Liver (tissue), 3 donors: Measurements from ENCODE around the gene LCE2A.

Experiments used
- ATF3 ChIP-seq: IDR thresholded peaks from 2 replicates; pipeline ENCODE4 v1.6.1; 2016; ENCODE audit warnings: antibody characterized with exemption
- CTCF ChIP-seq: fragments of 150-350 bp; IDR thresholded peaks from 2 replicates; pipeline ENCODE4 v1.5.1; 2017; ENCODE audit warnings: improper control_type of control experiment, low read depth, low read length; ENCODE audit not compliant: missing input control
- FOXA1 ChIP-seq: IDR thresholded peaks from 2 replicates; pipeline ENCODE4 v1.6.1; 2016; ENCODE audit warnings: antibody characterized with exemption
- GABPA ChIP-seq, 2 donors: IDR thresholded peaks in 1 of 2; conservative IDR thresholded peaks in 1 of 2; 2 replicates each; pipeline ENCODE4 v1.6.1; 2016; ENCODE audit warnings: antibody characterized with exemption in 2 of 2, mild to moderate bottlenecking in 1 of 2, moderate library complexity in 1 of 2
- HNF4A ChIP-seq, 2 donors: conservative IDR thresholded peaks; 2 replicates each; pipeline ENCODE4 v1.6.1; 2016; ENCODE audit warnings: antibody characterized with exemption in 2 of 2, mild to moderate bottlenecking in 2 of 2
- JUND ChIP-seq, 2 donors: IDR thresholded peaks; 2 replicates each; pipeline ENCODE4 v1.6.1; 2016; ENCODE audit warnings: antibody characterized with exemption in 2 of 2
- MAX ChIP-seq: IDR thresholded peaks from 2 replicates; pipeline ENCODE4 v1.6.1; 2016; ENCODE audit warnings: antibody characterized with exemption
- RAD21 ChIP-seq, 2 donors: IDR thresholded peaks; 2 replicates each; pipeline ENCODE4 v1.6.1; 2016; ENCODE audit warnings: antibody characterized with exemption in 2 of 2, mild to moderate bottlenecking in 2 of 2
- REST ChIP-seq: IDR thresholded peaks from 2 replicates; pipeline ENCODE4 v1.6.1; 2016; ENCODE audit warnings: antibody characterized with exemption, mild to moderate bottlenecking
- TAF1 ChIP-seq: conservative IDR thresholded peaks from 2 replicates; pipeline ENCODE4 v1.6.1; 2016; ENCODE audit warnings: antibody characterized with exemption, mild to moderate bottlenecking
- YY1 ChIP-seq: IDR thresholded peaks from 2 replicates; pipeline ENCODE4 v1.6.1; 2016; ENCODE audit warnings: antibody characterized with exemption, mild to moderate bottlenecking
- donor health status: healthy.
- donor health status: healthy.

DNA sequence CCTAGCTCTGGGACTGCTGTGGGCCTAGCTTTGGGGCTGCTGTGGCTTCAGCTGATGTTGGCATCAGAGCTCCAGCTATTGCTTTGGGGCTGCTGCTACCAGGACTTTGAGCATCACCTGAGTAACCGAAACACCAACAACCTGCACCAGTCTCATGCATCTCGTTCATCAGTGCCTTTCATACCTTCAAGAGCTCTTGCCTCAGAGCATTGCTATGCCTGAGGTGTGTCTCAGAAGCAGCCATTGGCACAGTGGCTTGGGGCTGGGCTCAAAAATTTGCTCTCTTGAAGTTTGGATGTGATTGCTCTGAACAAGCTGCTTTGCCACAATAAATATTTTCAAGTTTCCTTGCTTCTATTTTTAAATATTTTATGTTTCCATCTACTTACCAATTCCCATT lies 41.7 kb upstream of the LCE2A start:
- TF ChIP-seq GABPA (IDR thresholded peaks at IDR 0.05 in 1 of 2, conservative IDR thresholded peaks at IDR 0.05 in 1 of 2), result no peak
- TF ChIP-seq CTCF, result no peak
- no peak for TF ChIP-seq JUND (IDR thresholded peaks at IDR 0.05)
- no peak for TF ChIP-seq YY1
- no peak for TF ChIP-seq TAF1
- no peak for TF ChIP-seq REST
- TF ChIP-seq FOXA1, result no peak
- no peak for TF ChIP-seq RAD21 (IDR thresholded peaks at IDR 0.05)
- no peak for TF ChIP-seq ATF3
- TF ChIP-seq MAX, result no peak
- TF ChIP-seq HNF4A (conservative IDR thresholded peaks at IDR 0.05), result no peak
